NCI-H69 (cell line): ENCODE data around the gene ORM1.
"Not testable (repeated sequence)": the region's sequence is repeated elsewhere in the genome, so short reads cannot be mapped to it uniquely, and the experiment has no call there.

ENCODE experiments used
- DNase-seq: peaks from one replicate; lab custom pipeline; 2025; lab: John Stamatoyannopoulos, UW

Gene ORM1

DNA sequence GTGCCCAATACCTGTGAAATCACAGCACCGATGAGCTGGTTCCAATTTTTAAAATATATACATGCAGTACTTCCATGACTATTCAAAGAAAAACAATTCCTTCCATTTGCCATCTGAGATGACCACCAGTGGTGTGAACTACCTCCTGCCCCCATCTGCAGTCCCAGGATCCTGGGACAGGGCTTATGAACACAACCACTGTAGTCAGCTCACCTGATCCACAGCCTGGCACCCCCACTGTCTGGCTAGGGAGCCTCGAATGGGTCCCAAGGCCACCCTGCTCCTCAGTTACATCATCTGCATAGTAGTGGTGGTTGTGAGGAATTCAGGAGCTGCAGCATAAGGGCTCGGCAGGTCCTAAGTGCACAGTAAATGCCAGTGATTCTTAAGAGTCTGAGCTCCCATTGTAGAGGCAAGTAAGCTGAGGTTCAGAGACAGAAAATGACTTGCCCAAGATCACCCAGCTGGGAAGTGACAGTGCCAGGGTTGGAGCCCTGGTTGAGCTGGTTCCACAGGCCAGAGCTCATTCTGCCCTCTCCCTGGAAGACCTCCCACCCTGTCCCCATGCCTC, 2.9 kb downstream of the ORM1 start:
- not testable (repeated sequence) for DNase-seq

DNA sequence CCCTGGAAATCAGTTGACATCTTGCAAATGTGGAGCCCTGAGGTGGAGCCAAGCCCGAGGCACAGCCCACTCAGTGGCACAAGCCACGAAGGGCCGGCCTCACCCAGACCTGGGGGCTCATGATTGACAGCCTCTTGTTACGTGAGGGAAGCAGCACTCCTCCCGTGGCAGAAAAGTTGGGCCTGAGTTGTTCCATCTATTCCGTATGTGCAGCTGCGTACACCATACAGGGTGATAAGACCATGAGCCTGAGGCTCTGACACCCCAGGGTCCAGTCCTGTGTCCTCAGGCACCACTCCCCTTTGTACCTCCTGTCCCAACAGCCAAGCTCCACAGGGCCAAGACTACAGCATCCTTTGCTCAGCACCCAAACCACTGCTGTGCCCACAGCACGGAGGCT, 4.9 kb downstream of the ORM1 start:
- DNase-seq = no peak

DNA sequence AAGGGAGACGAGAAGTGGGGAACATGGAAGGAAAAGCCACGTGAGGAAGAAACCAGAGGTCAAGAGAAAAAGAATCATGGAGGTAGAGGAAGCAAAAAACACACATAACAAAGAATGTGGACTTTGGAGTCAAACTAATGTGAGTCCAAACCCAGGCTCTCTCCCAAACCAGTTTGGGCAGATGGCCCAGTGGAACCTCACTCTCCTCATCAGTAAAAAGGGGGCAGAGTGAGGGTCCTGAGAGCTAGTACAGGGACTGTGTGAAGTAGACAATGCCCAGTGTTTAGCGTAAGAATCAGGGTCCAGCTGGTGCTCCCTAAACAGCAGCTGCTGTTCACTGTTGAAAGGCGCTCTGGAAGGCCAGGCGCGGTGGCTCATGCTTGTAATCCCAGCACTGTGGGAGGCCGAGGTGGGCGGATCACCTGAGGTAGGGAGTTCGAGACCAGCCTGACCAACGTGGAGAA, 5.5 kb downstream of the ORM1 start:
- DNase-seq = not testable (repeated sequence)

DNA sequence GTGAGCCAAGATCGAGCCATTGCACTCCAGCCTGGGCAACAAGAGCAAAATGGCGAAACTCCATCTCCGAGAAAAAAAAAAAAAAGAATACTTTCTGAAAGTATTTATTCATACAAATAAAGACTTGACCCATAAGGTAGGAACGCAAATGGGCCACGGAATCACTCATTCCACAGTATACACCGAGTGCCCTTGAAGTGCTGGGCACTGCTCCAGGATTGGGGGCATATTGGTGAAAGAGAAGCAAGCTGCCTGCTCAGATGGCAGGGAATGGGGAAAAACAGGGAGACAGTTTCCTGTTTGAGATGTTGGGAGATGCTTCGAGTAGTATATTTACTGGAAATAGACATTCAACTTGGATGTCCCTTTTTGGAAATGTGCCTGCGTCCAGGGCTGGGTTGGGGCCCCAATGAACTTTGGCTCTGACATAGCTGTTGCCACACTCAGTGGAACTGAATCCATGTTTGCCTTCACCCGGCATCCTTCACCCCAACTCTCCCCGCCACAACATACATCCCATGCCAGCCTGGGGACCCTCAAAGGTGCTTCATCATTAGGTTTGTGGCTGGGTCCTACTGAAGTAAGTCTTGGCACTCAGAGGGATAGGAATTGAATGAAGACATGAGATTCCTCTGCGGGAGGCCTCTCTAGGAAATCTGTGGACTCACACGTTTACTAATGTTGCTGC, 6.2 kb downstream of the ORM1 start:
- not testable (repeated sequence) for DNase-seq

DNA sequence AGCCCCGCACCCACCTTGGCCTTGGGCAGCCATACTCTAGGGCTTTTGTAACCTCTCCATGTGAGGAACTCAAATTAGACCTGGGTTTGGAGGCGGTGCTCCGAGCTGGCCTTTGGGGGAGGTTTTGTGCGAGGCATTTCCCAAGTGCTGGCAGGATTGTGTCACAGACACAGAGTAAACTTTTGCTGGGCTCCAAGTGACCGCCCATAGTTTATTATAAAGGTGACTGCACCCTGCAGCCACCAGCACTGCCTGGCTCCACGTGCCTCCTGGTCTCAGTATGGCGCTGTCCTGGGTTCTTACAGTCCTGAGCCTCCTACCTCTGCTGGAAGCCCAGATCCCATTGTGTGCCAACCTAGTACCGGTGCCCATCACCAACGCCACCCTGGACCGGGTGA, 6.7 kb downstream of the ORM1 start, which contains the start of gene ORM2:
ORM2 (plus strand) TSS at position 245 of the 398 bp plus-strand sequence; CDS start at position 281, 36 bp downstream.
- not testable (repeated sequence) for DNase-seq

DNA sequence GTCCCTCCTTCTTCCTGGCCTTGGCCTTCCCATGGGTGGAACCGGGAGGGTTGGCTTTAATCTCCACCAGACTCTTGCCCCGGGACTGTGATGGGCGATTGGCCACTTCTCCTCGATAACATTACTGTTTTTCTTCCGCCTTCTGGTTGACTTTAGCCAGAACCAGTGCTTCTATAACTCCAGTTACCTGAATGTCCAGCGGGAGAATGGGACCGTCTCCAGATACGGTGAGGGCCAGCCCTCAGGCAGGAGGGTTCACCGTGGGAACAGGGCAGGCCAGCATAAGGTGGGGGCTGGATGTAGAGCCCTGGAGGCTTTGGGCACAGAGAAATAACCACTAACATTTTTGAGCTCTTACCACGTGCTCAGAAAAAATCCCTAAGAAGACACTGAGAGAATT, 7.7 kb downstream of the ORM1 start:
- DNase-seq = no peak

DNA sequence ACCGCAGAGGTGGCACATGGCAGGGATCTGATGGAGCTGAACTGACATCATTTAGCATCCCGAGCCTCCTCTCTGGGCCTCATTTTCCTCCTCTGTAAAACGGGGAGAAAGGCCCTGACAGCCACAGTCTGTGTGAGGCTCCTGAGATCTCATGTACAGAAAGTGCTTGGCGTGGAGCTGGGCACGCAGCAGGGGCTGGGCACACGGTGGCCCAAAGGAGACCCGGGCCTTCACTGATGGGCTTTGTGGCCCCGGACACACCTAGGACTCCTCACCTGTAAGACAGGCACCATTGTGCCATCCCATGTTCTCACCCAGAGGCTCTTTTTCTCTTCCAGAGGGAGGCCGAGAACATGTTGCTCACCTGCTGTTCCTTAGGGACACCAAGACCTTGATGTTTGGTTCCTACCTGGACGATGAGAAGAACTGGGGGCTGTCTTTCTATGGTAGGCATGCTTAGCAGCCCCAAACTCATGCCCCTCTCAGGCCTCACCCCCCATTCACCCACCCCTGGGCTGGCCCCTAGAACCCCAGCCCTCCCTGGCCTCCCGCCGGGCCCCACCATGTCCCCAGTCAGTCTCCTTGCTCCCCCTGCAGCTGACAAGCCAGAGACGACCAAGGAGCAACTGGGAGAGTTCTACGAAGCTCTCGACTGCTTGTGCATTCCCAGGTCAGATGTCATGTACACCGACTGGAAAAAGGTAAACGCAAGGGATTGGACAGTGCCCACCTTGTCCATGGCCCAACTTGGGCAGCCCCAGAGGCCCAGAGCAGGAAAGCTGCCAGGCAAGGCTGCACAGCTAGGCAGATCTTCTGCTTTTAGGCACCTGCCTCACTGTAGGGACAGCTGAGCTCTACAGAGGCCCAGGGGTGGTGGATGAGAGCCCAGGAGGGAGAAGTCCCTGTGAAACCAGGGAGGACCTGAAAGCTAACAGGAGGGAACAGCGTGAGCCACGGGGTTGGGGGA, 8.6 kb downstream of the ORM1 start:
- not testable (repeated sequence) for DNase-seq

DNA sequence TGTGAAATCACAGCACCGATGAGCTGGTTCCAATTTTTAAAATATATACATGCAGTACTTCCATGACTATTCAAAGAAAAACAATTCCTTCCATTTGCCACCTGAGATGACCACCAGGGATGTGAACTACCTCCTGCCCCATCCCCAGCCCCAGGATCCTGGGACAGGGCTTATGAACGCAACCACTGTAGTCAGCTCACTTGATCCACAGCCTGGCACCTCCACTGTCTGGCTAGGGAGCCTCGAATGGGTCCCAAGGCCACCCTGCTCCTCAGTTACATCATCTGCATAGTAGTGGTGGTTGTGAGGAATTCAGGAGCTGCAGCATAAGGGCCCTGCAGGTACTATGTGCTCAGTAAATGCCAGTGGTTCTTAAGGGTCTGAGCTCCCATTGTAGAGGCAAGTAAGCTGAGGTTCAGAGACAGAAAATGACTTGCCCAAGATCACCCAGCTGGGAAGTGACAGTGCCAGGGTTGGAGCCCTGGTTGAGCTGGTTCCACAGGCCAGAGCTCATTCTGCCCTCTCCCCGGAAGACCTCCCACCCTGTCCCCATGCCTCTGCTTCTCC, 9.7 kb downstream of the ORM1 start:
- not testable (repeated sequence) for DNase-seq

DNA sequence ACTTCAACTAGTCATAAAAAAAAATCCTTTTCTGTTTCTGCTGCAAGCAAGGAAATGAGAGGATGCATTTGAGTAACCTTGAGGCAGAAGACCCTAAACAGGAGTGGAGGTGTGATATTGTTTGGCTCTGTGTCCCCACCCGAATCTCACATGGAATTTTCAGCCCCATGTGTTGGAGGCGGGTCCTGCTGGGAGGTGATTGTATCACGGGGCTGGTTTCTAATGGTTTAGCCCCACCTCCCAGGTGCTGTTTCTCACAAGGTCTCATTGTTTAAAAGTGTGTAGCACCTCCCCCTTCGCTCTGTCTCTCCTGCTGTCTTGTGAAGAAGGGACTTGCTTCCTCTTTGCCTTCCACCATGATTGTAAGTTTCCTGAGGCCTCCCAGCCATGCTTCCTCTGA, 10.8 kb downstream of the ORM1 start:
- not testable (repeated sequence) for DNase-seq

DNA sequence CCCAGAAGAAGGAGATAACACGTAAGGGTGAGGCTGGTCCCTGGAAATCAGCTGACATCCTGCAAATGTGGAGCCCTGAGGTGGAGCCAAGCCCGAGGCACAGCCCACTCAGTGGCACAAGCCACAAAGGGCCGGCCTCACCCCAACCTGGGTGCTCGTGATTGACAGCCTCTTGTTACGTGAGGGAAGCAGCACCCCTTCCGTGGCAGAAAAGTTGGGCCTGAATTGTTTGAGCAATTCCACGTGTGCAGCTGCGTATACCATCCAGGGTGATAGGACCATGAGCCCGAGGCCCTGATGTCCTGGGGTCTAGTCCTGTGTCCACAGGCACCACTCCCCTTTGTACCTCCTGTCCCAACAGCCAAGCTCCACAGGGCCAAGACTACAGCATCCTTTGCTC, 11.6 kb downstream of the ORM1 start:
- no peak for DNase-seq

DNA sequence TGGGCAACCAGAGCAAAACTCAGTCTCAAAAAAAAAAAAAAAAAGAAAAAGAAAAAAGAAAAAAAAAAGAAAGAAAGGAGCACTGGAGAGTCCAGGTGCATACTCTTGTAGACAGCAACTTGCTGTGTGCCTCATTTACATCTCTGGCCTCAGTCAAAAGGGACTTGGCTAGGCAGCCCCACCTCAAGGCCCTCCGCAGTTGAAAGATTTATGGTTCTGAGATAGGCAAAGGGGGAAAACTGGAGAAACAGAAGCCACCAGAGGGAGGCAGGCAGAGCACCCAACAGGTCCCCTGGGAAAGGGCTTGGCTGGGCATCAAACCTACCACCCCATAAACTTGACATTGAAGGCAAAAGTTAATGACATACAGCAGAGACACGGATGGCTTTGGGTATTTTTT, 12.8 kb downstream of the ORM1 start:
- DNase-seq = peak; percentile 13

DNA sequence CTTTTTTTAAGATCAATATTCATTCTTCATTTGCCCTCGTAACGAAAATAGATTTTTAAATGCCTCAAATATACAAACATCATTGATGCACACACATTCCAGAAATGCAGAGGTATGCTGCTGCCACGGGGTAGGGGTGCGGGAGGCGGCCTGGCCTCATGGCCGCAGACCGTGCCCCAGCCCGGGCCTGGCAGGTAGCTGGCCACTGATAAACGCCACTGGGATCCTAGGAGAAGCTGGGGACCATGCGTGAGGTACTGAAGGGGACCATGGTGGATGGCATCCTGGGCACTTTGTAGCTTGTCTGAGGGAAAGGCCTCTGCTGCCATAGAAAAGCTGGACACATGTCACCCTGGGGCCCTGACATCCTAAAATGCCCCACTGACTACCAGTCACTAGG, 13.3 kb downstream of the ORM1 start:
- DNase-seq = no peak

DNA sequence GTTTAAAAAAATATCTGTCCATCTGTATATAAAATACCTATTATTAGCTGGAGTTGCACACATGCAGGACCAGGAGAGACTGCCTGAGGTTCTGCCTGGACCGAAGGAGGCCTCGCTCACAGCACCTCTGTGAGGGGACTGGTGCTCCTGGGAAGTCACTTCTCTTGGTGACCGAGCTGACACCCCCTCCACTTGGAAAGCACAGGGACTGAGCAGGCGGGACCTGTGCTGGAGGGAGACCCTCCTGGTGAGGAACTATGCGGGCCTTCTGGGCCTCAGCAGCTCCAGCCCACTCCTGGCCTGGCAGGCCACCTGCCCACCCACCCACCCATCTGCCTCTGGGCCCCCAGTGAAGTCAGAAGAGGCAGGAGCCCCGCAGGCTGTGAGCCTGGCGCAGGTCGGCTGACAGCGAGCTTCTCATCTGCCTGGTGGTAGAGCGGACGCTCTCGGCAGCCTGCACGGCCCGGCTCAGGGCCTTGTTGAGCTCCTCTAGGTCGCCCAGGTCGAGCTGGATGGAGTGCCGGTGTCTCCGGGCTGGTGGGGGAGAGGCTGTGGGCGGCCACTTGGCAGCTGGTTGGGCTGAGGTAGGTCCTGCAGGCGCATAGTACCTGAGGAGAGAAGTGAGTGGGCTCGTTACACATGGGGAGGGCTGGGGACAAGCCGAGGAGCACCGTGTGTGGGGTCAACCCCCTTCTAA, 13.9 kb downstream of the ORM1 start:
- no peak for DNase-seq

DNA sequence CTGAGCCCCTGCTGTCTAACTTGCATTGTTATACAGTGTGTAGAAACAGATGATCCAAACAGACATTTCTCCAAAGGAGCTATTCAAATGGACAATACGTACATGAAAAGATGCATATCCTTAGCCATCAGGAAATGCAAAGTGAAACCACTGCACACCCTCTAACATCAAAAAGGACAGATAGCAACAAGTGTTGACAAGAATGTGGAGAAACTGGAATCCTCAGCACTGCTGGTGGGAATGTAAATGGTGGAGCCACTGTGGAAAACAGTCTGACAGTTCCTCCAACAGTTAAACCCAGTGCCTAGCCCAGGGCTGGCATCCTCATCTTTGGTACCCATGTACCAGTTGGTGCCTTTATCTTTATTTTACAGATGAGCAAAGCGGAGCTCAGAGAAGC, 15.3 kb downstream of the ORM1 start:
- no peak for DNase-seq

DNA sequence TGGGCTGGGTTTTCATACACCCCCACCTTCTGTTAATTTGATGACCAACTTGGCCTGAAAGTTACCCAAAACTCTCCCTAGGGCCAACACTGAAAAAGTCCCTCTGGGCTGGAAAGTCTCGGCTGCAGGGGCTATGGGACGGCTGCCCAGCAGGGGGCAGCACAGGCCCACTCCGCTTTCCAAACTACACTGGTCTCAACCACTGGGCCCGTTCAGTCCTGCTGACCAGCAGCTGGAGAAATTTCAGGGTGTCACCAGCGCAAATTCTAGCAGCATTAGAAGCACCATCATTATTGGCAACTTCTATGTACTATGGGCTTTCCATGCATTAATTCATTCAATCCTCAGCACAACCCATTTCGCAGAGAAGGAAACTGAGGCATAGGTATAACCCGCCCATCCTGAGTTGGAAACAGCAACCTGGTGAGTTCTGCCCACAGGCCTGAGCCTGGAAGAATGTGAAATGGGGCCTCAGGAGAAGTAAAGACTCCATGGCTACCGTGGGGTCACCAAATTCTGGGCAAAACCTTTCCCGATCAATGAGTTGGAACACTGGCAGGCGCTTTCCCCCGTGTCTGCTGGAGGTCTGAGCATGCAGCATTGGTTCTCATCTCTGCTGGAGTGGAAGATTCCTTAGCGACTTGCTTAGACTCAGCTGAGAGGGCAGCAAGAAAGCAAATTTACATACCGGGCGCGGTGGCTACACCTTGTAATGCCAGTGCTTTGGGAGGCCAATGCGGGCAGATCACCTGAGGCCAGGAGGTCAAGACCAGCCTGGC, 16.4 kb downstream of the ORM1 start:
- DNase-seq = peak; percentile 47

DNA sequence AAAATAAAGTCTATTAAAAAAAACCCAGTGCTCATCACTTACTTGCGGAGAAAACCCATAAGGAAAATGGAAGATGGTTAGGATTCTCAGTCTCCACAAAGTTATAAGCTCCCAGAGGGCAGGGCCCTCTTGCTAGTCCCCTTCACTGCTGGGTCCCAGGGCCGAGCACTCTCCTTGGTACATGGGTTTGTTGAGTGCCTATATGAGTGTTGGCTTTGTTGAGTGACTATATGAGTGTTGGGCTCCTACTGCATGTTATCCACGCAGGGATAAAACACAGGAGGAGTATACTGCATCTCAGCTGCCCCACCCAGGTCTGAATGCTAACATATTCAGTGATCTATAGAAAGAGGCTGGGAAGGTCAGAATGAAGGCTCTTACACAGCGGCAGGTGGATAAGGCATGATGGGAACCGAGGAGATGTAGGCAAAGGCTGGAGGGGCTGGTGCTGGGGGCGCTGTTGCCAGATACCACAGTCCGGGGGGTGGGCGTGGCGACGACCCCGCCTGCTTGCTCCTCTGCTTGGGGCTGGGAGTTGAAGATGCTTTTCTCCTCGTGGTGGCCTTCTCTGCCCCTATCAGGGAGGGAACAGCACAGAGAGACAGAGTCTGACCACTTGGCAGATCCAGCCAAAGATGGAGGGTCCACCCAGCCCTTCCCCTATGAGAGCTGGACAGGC, 18.4 kb downstream of the ORM1 start:
- no peak for DNase-seq

DNA sequence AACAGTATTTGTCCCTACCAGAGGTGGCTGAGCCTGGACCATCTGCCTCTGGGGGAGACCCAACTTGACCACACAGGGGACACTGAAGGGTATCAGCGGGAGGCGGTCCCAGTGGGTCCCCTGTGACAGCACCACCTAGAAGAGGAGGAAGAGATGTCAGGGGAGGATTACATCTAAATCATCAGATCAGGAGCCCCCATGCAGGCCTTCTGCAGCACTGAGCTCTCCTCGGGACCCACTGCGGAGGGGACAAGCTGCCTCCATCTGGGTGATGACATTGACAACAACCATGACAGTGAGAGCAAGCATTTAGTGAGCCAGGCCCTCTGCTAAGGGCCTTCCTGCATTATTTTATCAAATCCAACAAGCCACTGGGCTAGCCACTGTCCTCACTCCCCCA, 19.1 kb downstream of the ORM1 start:
- no peak for DNase-seq

DNA sequence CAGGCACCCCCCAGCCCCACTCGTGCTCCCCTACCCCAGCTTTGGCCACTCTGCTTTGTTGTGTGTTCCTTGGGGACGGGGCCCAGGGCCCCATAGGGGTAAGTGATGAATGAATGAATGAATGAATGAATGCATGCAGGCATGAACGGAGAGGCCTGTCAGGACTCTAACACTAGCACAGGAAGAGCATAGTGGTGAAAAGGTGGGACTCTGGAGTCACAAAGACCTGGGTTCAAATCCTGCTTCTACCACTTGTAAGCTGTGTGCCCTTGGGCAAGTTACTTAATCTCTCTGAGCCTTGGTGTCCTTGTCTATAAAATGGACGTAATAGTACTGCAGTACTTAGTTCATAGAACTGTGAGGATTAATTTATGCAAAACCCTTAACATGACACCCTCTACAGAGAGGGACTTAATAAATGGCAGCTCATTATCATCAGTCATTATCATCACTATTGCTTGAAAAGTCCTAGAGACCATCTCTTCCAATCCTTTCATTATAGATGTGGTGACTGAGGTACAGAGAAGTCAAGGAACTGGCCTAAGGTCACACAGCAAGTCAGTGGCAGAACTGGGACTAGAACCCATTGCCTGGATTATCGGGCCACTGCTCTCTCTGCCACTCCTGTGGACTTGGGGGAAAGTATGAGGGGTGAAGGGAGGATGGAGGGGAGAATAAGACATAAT, 20.0 kb downstream of the ORM1 start:
- no peak for DNase-seq

DNA sequence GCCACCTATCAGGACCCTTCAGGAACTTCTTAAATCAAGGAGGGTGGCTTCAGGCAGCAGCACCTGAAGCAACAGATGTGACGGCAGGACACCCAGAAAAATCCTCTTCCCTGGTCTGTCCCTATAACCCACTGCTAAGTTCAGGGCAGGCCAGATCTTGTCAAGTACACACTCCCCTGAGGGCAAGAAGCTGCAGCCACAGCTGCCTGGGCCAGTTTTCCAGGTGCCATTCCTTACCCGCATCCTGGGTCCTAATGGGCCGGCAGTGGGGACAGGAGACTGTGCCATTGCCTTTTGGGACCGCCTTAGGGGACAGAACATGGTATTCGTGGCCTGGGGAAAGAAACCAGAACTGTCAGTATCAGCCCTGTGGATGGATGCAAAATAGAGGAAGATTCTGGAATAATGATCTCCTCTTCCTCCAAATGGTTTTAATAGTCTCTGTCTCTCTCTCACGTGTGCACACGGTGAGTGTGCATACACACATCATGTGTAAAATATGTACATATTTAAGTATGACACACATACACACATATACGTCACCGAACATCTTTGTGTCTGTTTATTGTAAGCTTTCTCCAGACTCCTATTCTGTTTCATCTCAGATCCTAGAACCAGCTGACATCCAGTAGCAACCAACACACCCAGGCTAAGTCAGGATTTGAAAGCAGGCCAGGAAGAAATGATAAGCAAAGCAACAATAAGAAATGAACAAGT, 20.7 kb downstream of the ORM1 start:
- no peak for DNase-seq
